ENCODE data around the gene ZC3HAV1. TPM values are rescaled to one million over a fixed set of nuclear protein-coding genes. Genes with fewer than 3 reads are reported as not detected.

ZC3HAV1 gene
- total RNA-seq, 3 donors from 2014 or later: 36.5 to 38.9 (median 38.4) TPM

DNA sequence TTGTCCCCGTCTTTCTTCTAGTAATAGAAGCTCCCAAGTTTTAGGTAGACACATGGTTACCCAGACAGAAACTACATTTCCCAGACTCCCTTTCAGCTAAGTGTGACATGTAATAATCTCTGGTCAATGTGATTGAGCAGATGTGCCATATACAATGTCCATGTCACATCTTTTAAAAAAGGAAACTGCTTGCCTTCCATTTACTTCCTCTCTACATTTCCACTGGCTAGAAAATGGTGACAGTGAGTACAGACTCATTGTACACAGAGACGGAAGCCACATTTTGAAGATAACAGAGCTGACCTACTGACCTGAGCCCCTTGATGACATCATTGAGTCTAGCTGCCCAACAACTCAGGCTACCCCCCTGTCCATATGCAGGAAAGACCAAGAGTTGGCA, 21.3 kb downstream of the ZC3HAV1 start:
- intact Hi-C loops (cut with DNase I, micrococcal nuclease): no loop called here
- Histone ChIP-seq H3K36me3 (ENCODE audit: low read depth) (peaks cover 4% of the 10 kb centered on the region), H3K4me3 (no peak overlapping the region), H3K9me3 (no peaks in the 10 kb centered on the region), H3K4me1 (ENCODE audit: low read depth) (no peaks in the 10 kb centered on the region)
- TF ChIP-seq, protein P1, sequence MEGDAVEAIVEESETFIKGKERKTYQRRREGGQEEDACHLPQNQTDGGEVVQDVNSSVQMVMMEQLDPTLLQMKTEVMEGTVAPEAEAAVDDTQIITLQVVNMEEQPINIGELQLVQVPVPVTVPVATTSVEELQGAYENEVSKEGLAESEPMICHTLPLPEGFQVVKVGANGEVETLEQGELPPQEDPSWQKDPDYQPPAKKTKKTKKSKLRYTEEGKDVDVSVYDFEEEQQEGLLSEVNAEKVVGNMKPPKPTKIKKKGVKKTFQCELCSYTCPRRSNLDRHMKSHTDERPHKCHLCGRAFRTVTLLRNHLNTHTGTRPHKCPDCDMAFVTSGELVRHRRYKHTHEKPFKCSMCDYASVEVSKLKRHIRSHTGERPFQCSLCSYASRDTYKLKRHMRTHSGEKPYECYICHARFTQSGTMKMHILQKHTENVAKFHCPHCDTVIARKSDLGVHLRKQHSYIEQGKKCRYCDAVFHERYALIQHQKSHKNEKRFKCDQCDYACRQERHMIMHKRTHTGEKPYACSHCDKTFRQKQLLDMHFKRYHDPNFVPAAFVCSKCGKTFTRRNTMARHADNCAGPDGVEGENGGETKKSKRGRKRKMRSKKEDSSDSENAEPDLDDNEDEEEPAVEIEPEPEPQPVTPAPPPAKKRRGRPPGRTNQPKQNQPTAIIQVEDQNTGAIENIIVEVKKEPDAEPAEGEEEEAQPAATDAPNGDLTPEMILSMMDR (IDR thresholded peaks at IDR 0.05): no peak
- ATAC-seq (no peak), DNase-seq (no peak)

DNA sequence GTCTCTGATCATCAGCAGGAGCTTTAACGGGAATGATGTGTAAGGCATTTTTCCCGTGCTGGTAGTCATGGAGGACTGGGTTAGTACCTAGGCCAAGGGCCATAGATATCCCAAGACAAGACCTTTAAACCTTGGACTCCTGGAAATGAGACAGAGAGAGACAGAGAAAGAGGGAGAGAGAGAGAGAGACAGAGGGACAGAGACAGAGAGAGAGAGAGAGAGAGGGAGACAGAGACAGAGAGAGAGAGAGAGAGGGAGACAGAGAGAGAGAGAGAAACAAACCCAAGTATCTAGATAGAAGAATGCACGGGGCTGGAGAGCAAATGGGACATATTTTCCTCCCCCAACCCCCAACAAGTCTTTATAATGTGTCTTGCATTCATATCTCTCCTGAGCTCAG, 22.3 kb downstream of the ZC3HAV1 start:
- TF ChIP-seq, protein P1 (IDR thresholded peaks at IDR 0.05): no peak
- H3K4me1 ChIP-seq (ENCODE audit: low read depth): no peaks in the 10 kb centered on the region
- H3K4me3 ChIP-seq: no peak overlapping the region
- DNase-seq (no peak), ATAC-seq (no peak)
- intact Hi-C loops (cut with DNase I, micrococcal nuclease): no loop called here
- no peaks in the 10 kb centered on the region for H3K9me3 ChIP-seq
- peaks cover 4% of the 10 kb centered on the region for H3K36me3 ChIP-seq (ENCODE audit: low read depth)

DNA sequence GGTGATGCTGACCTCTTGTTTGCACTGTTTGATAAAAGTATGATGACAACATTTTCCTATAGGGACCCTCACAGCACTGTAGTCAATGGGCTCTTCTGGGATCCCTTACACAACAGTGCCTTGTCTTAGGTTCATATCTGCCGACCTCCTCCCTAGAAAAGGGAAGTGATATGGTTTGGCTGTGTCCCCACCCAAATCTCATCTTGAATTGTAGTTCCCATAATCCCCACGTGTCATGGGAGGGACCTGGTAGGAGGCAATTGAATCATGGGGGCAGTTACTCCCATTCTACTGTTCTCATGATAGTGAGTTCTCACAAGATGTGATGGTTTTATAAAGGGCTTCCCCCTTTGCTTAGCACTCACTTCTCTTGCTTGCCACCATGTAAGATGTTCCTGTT, 23.1 kb downstream of the ZC3HAV1 start:
- no peak for ATAC-seq
- Histone ChIP-seq H3K4me1 (ENCODE audit: low read depth) (no peaks in the 10 kb centered on the region), H3K4me3 (no peak overlapping the region), H3K36me3 (ENCODE audit: low read depth) (peaks cover 4% of the 10 kb centered on the region), H3K9me3 (no peaks in the 10 kb centered on the region)
- TF ChIP-seq, protein P1 (IDR thresholded peaks at IDR 0.05): no peak
- no peak for DNase-seq
- intact Hi-C loops (cut with DNase I, micrococcal nuclease): no loop called here

DNA sequence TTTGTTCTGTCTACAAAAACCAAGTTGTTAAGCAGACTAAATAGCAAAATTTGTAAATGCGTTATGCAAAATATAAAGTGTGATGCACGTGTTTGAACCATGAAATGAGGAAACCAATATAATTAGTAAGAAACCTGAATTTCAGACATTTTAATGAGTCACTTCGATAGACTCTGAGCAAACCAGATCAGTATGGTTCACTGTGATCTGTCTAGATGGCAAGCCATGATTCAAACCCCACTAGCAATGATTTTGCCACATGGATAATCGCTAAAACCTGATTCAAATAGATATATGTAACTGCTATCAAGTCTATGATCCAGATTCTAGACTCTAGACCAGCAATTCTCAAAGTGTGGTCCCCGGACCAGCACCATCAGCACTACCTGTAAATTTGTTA, 24.8 kb downstream of the ZC3HAV1 start:
- TF ChIP-seq, protein P1 (IDR thresholded peaks at IDR 0.05): no peak
- H3K4me1 ChIP-seq (ENCODE audit: low read depth): no peaks in the 10 kb centered on the region
- intact Hi-C loops (cut with DNase I, micrococcal nuclease): no loop called here
- ATAC-seq: no peak
- no peak overlapping the region for H3K4me3 ChIP-seq
- DNase-seq: no peak
- H3K36me3 ChIP-seq (ENCODE audit: low read depth): peaks cover 4% of the 10 kb centered on the region
- no peaks in the 10 kb centered on the region for H3K9me3 ChIP-seq

DNA sequence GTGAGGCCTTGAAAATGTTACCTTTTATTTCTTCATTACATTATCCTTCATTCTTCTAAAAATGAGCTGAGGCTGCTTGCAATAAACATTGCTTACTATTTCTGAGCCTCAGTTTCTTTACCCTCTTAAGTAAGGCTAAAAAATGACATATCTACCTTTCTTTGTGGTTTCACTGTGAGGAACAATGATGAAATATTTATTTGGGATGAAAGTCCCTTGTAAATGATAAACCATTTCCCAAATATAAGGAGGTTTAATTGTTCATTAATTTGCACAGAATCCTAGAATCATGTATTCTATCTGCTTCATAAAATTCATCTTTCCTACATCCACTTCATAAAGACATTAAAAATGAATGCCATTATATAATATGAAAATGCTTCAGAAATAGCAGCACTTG, 27.9 kb downstream of the ZC3HAV1 start:
- Histone ChIP-seq H3K4me1 (ENCODE audit: low read depth) (no peaks in the 10 kb centered on the region), H3K9me3 (no peaks in the 10 kb centered on the region), H3K36me3 (ENCODE audit: low read depth) (peaks cover 4% of the 10 kb centered on the region), H3K4me3 (no peak overlapping the region)
- DNase-seq (no peak), ATAC-seq (no peak)
- intact Hi-C loops (cut with DNase I, micrococcal nuclease): no loop called here
- TF ChIP-seq, protein P1 (IDR thresholded peaks at IDR 0.05): no peak

DNA sequence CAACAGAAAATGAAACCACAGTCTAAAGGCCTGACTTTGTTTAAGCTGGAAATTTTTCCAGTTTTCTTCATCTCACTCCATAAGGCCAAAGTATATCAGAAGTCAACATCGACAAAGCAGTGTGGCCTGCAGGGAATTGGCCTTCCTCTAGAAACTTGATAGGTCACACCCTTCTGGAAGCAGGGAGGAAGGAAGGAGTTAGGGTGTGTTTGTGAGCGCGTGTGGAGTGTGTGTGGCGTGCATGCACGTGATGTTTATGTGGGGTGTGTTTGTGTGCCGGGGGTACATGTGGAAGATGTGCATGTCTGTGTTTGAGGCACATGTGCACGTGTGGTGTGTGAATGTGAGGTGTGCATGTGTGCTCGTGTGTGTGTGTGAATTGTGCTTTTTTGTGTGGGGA, 28.6 kb downstream of the ZC3HAV1 start:
- ATAC-seq (no peak), DNase-seq (no peak)
- TF ChIP-seq, protein P1 (IDR thresholded peaks at IDR 0.05): no peak
- Histone ChIP-seq H3K9me3 (no peaks in the 10 kb centered on the region), H3K4me1 (ENCODE audit: low read depth) (no peaks in the 10 kb centered on the region), H3K36me3 (ENCODE audit: low read depth) (peaks cover 3% of the 10 kb centered on the region), H3K4me3 (no peak overlapping the region)
- intact Hi-C loops (cut with DNase I, micrococcal nuclease): no loop called here

All from mucosa of descending colon (tissue), 3 donors.